HuH-7 (cell line): ENCODE data around the gene AMOTL2.

Experiments used
- DNase-seq: peaks from one replicate; pipeline ENCODE4 v3.0.0; 2011; ENCODE audit warnings: low spot score

AMOTL2 gene

DNA sequence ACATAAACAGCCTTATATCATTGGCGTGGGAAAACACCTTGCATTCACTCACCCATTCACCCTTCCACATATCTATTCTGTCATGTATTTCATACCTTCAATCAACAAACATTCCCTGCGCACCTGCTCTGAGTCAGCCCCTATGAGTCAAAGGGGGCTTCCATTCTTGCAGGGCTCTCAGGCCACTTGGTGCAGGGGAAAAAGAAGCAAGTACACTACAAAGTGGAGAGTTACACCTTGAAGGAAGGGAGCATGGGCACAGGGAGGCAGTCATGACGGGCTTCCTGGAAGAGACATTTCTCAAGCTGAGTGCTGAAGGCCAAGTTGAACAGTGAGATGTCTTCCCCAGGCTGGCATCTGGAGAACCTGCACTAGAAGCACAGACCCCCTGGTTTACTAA is 4.6 kb upstream of the AMOTL2 start:
- DNase-seq: no peak

GRCh38 chr3:134378384-134378783 is 4.1 kb upstream of the AMOTL2 start:
- peak; percentile 85 for DNase-seq

DNA sequence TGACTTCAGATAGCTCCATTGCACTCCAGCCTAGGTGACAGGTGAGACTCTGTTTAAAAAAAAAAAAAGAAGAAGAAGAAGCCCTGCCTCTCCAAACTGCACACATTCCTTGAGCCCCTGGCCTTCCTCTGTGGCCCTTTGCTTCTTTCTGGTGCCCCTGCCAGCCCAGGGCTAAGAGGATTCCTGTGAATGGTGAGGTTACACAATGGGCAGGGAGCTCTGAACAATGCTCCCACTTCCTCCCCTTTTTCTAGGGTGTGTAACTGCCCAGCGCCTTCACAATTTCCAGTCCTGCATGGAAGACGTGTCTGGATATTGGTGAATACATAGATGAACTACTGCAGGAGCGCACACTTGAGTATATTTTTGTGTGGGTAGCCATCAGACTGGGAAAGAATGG is 3.6 kb upstream of the AMOTL2 start:
- no peak for DNase-seq

DNA sequence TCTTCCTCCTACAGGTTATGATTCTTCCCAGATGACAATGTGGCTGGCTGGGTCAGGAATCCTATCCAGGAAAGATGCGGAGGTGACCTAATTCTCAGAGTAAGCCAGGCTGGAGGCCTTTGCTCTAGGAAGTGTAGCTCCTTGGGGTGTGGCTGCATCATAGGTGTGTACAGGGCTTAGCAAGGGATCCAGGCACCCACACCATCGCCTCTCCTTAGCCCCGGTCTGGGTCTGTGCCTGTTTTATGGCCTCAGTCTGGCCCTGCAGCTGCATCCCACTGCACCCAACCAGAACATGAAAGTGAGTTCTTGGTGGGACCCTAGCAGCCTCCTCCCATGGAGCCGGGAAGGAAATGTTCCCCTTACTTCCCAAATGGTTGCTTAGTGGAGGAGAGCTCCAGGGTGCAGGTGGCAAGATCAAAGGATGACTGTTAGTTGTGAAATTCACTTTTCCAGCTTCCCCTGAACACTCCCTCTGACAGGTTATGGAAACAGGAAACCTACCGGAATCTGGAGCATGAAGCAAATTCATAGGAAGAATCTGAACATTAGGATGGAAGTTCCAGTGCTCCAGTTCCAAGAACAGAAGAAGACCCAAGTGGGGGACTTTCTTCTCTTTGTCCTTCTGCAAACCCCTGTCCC is 2.7 kb upstream of the AMOTL2 start:
- DNase-seq: no peak

DNA sequence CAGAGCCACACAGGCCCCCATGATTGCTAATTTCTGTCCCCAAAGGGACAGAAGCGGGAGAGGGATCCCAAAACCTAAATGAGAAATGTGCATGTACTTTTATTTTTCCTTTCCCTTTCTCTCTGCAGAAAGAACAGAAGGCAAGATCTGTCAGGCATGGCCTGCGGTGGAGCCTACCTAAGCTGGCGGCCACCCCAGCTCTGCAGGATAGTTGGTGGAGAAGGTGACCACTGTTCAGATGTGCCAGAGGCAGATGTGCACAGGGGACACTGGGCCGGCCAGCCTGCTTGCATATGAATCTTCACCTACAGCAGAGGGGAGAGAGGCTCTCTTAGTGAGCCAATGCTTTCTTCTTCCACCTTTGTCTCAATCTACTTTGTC is 2.1 kb upstream of the AMOTL2 start:
- no peak for DNase-seq

DNA sequence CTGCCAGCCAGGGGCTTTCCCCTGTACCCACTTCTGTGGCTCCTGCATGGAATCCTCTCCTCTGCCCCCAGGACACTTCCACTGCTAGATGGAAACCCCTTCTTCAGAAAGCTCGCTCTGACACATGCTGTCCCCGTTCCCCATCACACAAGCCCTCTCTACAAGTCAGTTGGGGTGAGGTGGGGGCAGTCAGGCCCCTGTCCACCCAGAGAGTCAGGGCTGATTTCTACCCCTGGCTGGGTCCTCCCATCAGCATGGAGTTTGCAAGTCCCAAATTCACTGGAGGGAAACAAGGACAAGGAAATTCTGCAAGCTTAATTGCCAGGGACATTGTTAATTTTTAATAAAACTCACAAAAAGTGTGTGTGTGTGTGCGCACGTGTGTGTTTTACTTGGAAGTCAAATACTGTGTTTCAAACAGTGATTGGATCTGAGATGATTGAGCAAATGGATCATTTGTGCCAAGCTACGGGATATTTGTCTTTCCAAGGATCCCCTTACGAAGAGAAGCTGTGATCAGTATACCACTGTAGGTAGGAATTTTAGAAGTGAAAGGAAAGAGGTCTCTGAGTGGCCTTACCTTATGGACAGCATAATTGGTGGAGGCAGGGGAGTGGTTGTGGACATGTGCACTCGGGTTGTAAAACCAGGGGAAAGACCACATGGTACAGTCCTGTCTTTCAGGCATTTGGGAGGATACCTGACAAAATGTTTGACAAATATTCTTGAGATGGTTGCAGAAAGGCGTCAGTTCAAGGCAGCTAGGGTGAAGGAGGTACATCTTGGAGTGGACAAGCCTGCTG is 1.5 kb upstream of the AMOTL2 start:
- DNase-seq: no peak

- DNase-seq: peak; percentile 80
Measured at GRCh38 chr3:134374791-134375581, 739 bp upstream of the AMOTL2 start.

DNA sequence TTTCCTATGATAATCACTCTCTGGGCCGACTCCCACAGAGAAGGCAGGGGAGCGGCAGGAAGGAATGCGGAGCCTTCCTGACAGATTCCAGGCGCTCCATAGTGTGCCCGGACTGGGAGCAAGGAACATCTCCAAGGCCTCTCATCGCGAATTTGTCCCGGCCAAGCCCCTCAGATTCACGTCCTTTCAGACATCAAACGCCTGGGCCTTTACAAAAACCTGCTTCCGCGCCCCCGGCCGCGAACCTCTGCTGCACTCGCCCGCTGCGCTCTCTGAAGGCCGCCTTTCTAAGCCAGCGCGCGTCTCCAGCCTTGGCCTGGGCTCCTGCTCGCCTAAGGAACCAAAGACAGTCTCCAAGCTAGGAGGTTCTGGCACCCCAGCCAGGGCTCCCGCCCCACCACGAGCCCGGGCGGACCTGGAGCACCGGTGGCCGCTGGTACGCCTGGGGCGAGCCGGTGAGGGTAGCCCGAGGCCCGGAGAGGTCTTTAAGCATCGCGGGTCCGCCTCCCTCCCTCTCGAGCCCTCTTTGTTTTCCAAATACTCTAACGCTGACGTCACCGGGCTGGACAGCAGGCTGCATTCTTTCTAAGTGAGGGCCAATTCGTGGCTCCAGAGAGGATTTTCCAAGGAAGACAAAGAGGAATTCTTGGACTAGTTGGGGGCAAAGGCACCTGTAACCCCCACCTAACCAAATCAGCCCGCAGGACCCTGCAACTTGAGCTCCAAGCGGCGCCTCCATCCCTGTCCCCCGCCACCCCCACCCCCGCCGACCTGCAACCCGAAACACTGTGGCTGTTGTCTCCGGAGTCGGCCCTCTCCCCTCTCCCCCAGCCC is 759 bp downstream of the AMOTL2 start:
- peak; percentile 90 for DNase-seq

GRCh38 chr3:134372396-134373270 is 1.6 kb downstream of the AMOTL2 start:
- DNase-seq: no peak

DNA sequence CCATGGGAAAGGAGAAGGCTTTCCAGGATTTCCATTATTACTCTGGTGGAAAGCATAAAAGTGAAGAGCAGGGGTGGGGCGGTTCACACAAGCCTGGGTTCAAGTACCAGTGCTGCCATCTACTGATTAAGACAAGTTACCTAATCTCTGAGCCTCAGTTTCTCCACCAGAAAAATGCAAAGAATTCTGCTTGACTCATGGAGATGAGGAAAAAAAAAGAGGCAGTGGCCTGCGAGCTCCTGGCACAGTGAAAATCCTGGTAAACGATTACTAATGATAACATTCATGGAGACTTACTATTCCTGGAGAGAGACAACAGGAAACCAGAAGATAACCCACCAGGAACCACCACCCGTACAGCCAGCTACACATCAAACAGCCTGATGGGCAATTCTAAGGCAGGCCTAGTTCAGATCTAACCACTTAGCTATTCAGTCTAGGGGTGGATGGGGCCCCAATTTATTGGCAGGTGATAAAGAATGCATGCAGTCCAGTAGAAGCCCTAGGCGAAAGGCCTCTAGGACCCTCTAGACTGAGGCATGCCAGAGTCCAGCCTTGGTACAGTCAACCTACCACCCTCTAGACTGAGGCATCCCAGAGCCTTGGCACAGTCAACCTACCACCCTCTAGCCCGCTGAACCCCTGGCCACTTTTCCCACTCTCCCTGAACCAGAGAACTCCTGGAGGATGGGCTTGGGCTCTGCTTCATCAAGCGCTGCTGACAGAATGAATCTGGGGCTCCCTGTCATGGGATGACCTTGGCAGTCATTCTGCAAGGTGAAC is 2.5 kb downstream of the AMOTL2 start:
- no peak for DNase-seq

GRCh38 chr3:134370611-134371531 is 3.4 kb downstream of the AMOTL2 start:
- no peak for DNase-seq

- no peak for DNase-seq
Measured at GRCh38 chr3:134369861-134370596, 4.2 kb downstream of the AMOTL2 start.

DNA sequence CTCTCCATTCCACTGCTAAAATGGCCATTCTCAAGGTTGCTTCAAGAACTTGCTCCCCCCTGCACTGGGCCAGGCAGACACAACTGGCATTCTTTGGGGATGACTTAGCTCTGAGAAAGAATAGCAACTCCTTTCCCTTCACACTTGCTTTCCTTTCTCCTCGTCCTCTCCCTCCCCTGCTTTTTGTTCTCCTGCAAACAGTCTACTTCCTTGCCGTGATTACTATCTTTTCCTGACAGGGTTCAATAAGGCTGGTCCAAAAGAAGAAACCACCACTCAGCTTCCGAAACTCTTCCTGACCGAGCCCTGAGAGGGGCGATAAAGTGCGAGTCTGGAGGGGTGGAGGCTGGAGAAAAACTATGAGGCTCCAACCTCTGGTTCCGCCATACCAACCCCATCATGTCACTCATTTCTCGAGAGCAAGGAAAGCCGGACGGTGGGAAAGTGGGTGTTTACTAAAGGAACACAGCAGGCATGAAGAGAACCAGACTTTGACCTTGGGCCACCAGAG is 5.0 kb downstream of the AMOTL2 start:
- no peak for DNase-seq

DNA sequence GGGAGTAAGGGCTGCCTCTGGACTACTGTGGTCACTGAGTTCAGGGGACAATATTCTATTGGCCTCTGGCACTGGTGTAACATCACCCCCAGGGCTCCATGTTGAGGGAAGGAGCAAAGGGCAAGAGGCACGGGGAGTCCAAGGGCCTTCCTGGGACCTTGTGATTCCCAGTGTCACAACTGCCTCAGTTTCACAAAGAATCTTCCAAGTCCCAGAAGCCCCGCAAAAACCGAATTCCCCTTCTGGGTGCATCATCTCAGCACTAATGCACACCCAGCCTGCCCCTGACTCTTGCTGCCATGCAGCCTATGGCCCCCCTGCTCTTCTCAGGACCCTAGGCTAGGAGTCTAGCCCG is 5.5 kb downstream of the AMOTL2 start:
- no peak for DNase-seq

DNA sequence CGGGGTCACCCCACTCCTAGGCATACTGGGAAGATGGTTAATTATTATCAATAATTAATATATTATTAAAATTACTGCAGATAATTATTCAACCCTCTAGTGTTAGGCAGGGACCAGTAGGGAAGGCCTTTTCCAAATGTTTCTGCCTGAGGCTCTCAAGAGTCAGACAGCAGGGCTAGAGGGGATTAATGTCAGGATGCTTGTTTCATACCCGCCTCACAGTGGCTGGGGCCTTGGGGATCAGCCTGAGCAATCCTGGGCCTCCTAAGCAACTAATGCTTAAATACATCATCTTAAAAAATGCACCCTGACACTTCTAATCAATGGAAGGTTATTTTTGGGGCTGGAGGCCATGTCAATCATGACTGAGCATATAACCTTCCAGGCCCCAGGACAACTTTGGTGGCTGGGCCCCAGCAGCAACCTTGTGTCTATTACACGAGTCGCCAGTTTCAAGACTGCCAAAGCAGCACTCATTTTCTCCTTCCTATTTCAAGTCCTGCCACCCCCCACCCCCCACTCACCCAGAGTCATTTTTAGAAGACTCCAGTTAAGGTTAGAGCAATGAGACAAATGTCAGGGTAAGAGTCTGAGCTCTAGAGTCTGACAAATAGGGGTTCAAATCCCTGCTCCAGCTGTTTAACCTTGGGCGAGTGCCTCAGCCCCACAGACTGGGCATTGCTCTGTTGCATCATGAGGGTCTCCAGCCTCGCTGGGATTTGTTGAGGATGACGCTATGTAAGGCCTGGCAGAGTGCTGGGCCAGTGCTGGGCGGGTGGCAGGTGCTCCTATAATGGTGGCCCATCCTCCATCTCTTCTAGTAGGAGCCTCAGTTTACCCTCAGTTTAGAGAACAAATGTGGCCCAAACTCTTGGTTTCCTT is 6.1 kb downstream of the AMOTL2 start:
- no peak for DNase-seq

DNA sequence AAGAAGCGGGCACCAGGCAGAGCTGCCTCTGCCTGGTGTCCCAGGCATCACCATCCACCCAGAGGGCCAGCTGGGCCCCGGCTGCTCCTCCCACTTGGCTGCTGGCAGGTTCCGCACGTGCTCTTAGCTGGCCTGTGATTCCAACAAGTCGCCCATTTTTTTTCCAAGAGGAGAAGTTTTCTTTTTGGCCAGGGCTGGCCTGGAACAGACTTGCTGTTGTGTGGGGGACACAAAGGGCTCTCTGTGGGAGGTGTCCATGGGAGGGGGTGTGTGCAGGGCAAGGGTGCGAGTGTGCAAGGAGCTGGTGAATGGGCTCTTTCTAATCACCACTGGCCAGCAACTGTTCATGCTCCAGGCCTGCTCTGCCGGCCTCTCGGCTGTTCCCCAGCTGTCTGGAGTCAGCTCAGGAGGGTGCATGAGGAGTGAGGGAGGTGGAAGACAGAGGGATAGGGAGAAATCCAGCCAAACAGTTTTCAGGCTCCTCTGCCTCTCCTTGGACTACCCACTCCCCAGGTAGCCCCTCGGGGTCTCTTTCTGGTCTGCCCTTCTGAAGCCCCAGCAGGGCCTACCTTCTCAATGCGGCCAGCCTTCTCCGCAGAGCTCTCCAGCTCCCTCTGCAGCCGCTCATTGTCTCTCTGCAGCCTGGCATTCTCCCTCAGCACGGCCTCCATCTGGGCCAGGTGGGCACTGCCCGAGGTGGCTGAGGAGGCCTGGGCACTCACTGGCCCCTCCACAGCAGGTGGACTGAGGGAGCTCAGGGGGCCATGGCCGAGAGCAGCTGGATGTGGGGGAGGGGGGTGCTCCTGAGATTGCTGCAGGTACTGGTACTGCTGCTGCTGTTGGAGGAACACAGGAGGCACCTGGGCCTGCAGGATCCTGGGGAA is 7.1 kb downstream of the AMOTL2 start:
- no peak for DNase-seq
